K562 (cell line): Measurements from ENCODE around the gene RFLNA. TPM values are rescaled to one million over a fixed set of nuclear protein-coding genes. Genes with fewer than 3 reads are reported as not detected.

Experiments used
- CBX3 ChIP-seq, 2 experiments: IDR thresholded peaks; 1 replicate in 1 of 2; 2 replicates in 1 of 2; pipeline ENCODE4 v1.6.1; 2012; ENCODE audit warnings: inconsistent platforms in 2 of 2, low read length in 2 of 2, borderline replicate concordance in 1 of 2, control low read depth in 1 of 2
- EHMT2 ChIP-seq: fragments of 450-650 bp; IDR thresholded peaks from 2 replicates; pipeline ENCODE4 v1.6.1; 2018; ENCODE audit warnings: antibody characterized with exemption
- FOXA1 ChIP-seq: fragments of 450-650 bp; IDR thresholded peaks from 2 replicates; pipeline ENCODE4 v1.6.1; 2016; ENCODE audit warnings: mild to moderate bottlenecking, borderline replicate concordance
- FOXK2 ChIP-seq, 2 experiments: fragments of 450-650 bp; IDR thresholded peaks in 1 of 2; conservative IDR thresholded peaks in 1 of 2; 2 replicates each; pipeline ENCODE4 v1.6.1; 2016; ENCODE audit warnings: low read depth in 2 of 2, mild to moderate bottlenecking in 1 of 2
- FUS ChIP-seq: fragments of 200-400 bp; formaldehyde crosslinking; optimal IDR thresholded peaks from 2 replicates; pipeline ENCODE3; 2017; ENCODE audit warnings: low read depth, low read length
- HCFC1 ChIP-seq: IDR thresholded peaks from 2 replicates; pipeline ENCODE4 v1.6.1; 2012; ENCODE audit warnings: low read depth, low read length, improper control_type of control experiment
- HDAC3 ChIP-seq: fragments of 450-650 bp; IDR thresholded peaks from 2 replicates; pipeline ENCODE4 v1.6.1; 2018; ENCODE audit warnings: borderline replicate concordance, mild to moderate bottlenecking, moderate library complexity; ENCODE audit not compliant: partially characterized antibody
- MAFK ChIP-seq: IDR thresholded peaks from 2 replicates; pipeline ENCODE4 v1.6.1; 2011; ENCODE audit warnings: low read length, improper control_type of control experiment
- MYNN ChIP-seq, 2 experiments: sonication (generic); formaldehyde crosslinking in 1 of 2; IDR thresholded peaks; 2 replicates each; pipeline versions ENCODE4 v1.5.0 to v1.6.1; 2016 to 2020; ENCODE audit warnings: antibody characterized with exemption in 1 of 2, missing genetic modification reagents in 1 of 2
- NR2C2 ChIP-seq, 2 experiments: fragments of 200-800 bp in 1 of 2; sonication (Bioruptor generic) in 1 of 2; sonication (generic) in 1 of 2; formaldehyde crosslinking in 1 of 2; IDR thresholded peaks; 2 replicates each; pipeline versions ENCODE4 v1.6.1 to v1.8.0; 2016 to 2022; ENCODE audit warnings: mild to moderate bottlenecking in 1 of 2, missing compliant biosample characterization in 1 of 2, missing genetic modification characterization in 1 of 2, missing genetic modification reagents in 1 of 2
- PATZ1 ChIP-seq: fragments of 250-450 bp; sonication (Bioruptor Pico); IDR thresholded peaks from 2 replicates; pipeline ENCODE4 v1.5.0; 2020; ENCODE audit warnings: mild to moderate bottlenecking, borderline replicate concordance
- PHF21A ChIP-seq: fragments of 450-650 bp; IDR thresholded peaks from 2 replicates; pipeline ENCODE4 v1.6.1; 2017; ENCODE audit warnings: low read depth, borderline replicate concordance
- POLR2A ChIP-seq: fragments of 450-650 bp; conservative IDR thresholded peaks from 2 replicates; pipeline ENCODE4 v1.6.1; 2016
- RBBP5 ChIP-seq: fragments of 200-600 bp; sonication (generic); IDR thresholded peaks from 2 replicates; pipeline ENCODE4 v1.6.1; 2012; ENCODE audit warnings: borderline replicate concordance, mild to moderate bottlenecking, low read length, control low read depth, inconsistent platforms; ENCODE audit not compliant: insufficient read depth, poor library complexity, severe bottlenecking
- RBM15 ChIP-seq: fragments of 200-400 bp; formaldehyde crosslinking; IDR thresholded peaks from 2 replicates; pipeline ENCODE4 v1.6.1; 2018; ENCODE audit warnings: mild to moderate bottlenecking, low read length, moderate library complexity; ENCODE audit not compliant: insufficient read depth
- SIN3A ChIP-seq, 2 experiments: fragments of 150-350 bp in 1 of 2; IDR thresholded peaks; 2 replicates each; pipeline ENCODE4 v1.6.1; 2011 to 2016; ENCODE audit warnings: borderline replicate concordance in 2 of 2, low read depth in 2 of 2, low read length in 2 of 2, mild to moderate bottlenecking in 2 of 2, moderate library complexity in 2 of 2; ENCODE audit not compliant: control insufficient read depth in 1 of 2
- TAF7 ChIP-seq: fragments of 450-650 bp; IDR thresholded peaks from 2 replicates; pipeline ENCODE4 v1.6.1; 2016; ENCODE audit warnings: missing genetic modification characterization, missing compliant biosample characterization
- ZFP30 ChIP-seq: fragments of 250-450 bp; sonication (Bioruptor Pico); IDR thresholded peaks from 2 replicates; pipeline ENCODE4 v1.8.0; 2022; ENCODE audit warnings: moderate library complexity, mild to moderate bottlenecking, inconsistent platforms, borderline replicate concordance
- ZNF561 ChIP-seq: fragments of 450-650 bp; formaldehyde crosslinking; conservative IDR thresholded peaks from 2 replicates; pipeline ENCODE4 v1.4.0; 2020; ENCODE audit warnings: mild to moderate bottlenecking, moderate library complexity
- ZNF764 ChIP-seq: fragments of 250-450 bp; sonication (Bioruptor Pico); IDR thresholded peaks from 2 replicates; pipeline ENCODE4 v1.4.0; 2020; ENCODE audit warnings: low read depth, mild to moderate bottlenecking, moderate library complexity
- ZSCAN29 ChIP-seq: fragments of 450-650 bp; IDR thresholded peaks from 2 replicates; pipeline ENCODE4 v1.6.1; 2017
- polyA plus RNA-seq, 8 experiments: library from polyadenylated mRNA; depleted of rRNA in 4 of 8; stranded (reverse) in 5 of 8; unstranded in 3 of 8; fragments of >200 nt; fragmentation: Nextera tagmentation in 2 of 8; fragmentation: Illumina TruSeq in 1 of 8; extraction: Ambion mirVana in 2 of 8; extraction: Trizol in 1 of 8; gene quantifications; 2 replicates each; pipeline versions ENCODE4 v1.2.1 to v1.2.3, GENCODE V29; 2011 to 2014; ENCODE audit warnings: inconsistent platforms in 1 of 8, missing spikeins in 1 of 8
- total RNA-seq, 7 experiments: library from RNA; depleted of rRNA in 6 of 7; stranded (reverse); fragments of >200 nt in 6 of 7; fragmentation: Illumina TruSeq in 2 of 7; extraction: Trizol in 2 of 7; gene quantifications; 2 replicates each; pipeline versions ENCODE4 v1.2.1 to v1.2.3, GENCODE V29; 2011 to 2021; ENCODE audit warnings: low replicate concordance in 1 of 7

Gene RFLNA
- total and polyA plus RNA-seq, 9 of the 15 experiments (the other 6 are each of a cell fraction or from before 2014, with no cell fraction given), result not detected

- TF ChIP-seq PATZ1 (CRISPR knock-in tag) (no peak), HCFC1 (no peak), PHF21A (no peak; the same call in 1 of the 2 replicates), SIN3A (IDR thresholded peaks at IDR 0.05; ENCODE audit: borderline replicate concordance in 2 of 2, control insufficient read depth in 1 of 2, low read depth in 2 of 2, low read length in 2 of 2) (no peak), RBM15 (no peak), POLR2A (no peak), ZFP30 (CRISPR knock-in tag) (no peak), EHMT2 (peak; percentile 72; the same call in 1 of the 2 replicates), ZNF764 (CRISPR knock-in tag) (no peak), ZNF561 (CRISPR knock-in tag) (no peak), MYNN (IDR thresholded peaks at IDR 0.05) (0 out of 2 replicates have a peak, but pooled peaks have one; percentile 25), MYNN (CRISPR knock-in tag; IDR thresholded peaks at IDR 0.05) (no peak), HDAC3 (peak; percentile 31), FOXA1 (no peak), RBBP5 (no peak), FUS (no peak), NR2C2 (CRISPR knock-in tag; IDR thresholded peaks at IDR 0.05) (no peak), NR2C2 (tag; IDR thresholded peaks at IDR 0.05) (peak; percentile 50; the same call in 1 of the 2 replicates), ZSCAN29 (no peak), TAF7 (tag) (no peak), FOXK2 (conservative IDR thresholded peaks at IDR 0.05 in 1 of 2, IDR thresholded peaks at IDR 0.05 in 1 of 2; ENCODE audit: low read depth in 2 of 2) (no peak), CBX3 (IDR thresholded peaks at IDR 0.05; ENCODE audit: borderline replicate concordance in 1 of 2, low read length in 2 of 2) (no peak), MAFK (peak; percentile 51; the same call in 1 of the 2 replicates)
These were observed 35.5 kb upstream of the RFLNA start (continued) for GRCh38 chr12:124259154-124260066.
